ENCODE results near the gene ANKRD44.

ANKRD44 gene

GRCh38 chr2:196957442-196957841 lies 353.1 kb downstream of the ANKRD44 start:
- no peaks in the 10 kb centered on the region for H3K27me3 Mint-ChIP-seq (ENCODE audit: low read depth)
- H3K27ac Mint-ChIP-seq = no peak overlapping the region
- peaks cover 23% of the 10 kb centered on the region for H3K4me1 Mint-ChIP-seq (ENCODE audit: low read depth)
- H3K9me3 Mint-ChIP-seq = peaks cover 12% of the 10 kb centered on the region
- peaks cover 10% of the 10 kb centered on the region for H3K36me3 Mint-ChIP-seq (ENCODE audit: low read depth)
- no peak overlapping the region for H3K4me3 Mint-ChIP-seq

DNA sequence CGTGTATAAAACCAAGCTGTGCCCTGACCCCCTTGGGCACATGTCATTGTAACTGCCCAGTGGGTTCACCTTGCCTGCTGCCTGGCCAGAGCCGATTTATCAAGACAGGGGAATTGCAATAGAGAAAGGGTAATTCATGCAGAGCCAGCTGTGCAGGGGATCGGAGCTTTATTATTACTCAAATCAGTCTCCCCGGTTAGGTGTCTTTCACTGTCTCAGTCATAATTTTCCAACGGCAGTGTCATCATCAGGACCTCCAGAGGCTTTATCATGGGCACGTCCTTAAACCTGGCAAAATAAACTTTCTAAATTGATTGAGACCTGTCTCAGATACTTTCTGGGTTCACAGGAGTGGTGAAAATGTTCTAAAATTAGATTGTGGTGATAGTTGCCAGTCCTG lies 354.5 kb downstream of the ANKRD44 start:
- Mint-ChIP-seq H3K9me3 (peaks cover 12% of the 10 kb centered on the region), H3K36me3 (ENCODE audit: low read depth) (peaks cover 10% of the 10 kb centered on the region), H3K4me1 (ENCODE audit: low read depth) (peaks cover 10% of the 10 kb centered on the region), H3K4me3 (no peak overlapping the region), H3K27ac (no peak overlapping the region), H3K27me3 (ENCODE audit: low read depth) (no peaks in the 10 kb centered on the region)

GRCh38 chr2:196955036-196955435 lies 355.5 kb downstream of the ANKRD44 start:
- H3K4me3 Mint-ChIP-seq = no peak overlapping the region
- no peak overlapping the region for H3K27ac Mint-ChIP-seq
- peaks cover 11% of the 10 kb centered on the region for H3K4me1 Mint-ChIP-seq (ENCODE audit: low read depth)
- H3K36me3 Mint-ChIP-seq (ENCODE audit: low read depth) = peaks cover 10% of the 10 kb centered on the region
- H3K27me3 Mint-ChIP-seq (ENCODE audit: low read depth) = no peaks in the 10 kb centered on the region
- peaks cover 12% of the 10 kb centered on the region for H3K9me3 Mint-ChIP-seq

GRCh38 chr2:196954001-196954400 lies 356.6 kb downstream of the ANKRD44 start:
- Mint-ChIP-seq H3K27ac (no peak overlapping the region), H3K27me3 (ENCODE audit: low read depth) (no peaks in the 10 kb centered on the region), H3K9me3 (peaks cover 5% of the 10 kb centered on the region), H3K4me1 (ENCODE audit: low read depth) (peaks cover 10% of the 10 kb centered on the region), H3K4me3 (no peak overlapping the region), H3K36me3 (ENCODE audit: low read depth) (peaks cover 6% of the 10 kb centered on the region)

DNA sequence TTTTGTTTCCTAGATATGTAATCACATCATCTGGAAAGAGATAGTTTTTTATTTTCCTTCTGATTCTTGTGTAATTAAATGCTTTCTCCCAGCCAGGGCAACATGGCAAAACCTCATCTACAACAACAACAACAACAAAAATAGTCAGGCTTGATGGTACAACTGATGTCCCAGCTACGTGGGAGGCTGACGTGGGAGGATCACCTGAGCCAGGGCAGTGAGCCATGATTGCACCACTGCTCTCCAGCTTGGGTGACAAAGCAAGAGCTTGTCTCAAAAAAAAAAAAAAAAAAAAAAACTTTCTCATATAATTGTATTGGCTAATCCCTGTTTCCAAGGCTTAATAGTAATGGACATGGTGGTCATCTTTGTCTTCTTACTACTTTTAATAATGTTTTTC lies 357.6 kb downstream of the ANKRD44 start:
- H3K9me3 Mint-ChIP-seq = no peaks in the 10 kb centered on the region
- H3K36me3 Mint-ChIP-seq (ENCODE audit: low read depth) = no peaks in the 10 kb centered on the region
- H3K27me3 Mint-ChIP-seq (ENCODE audit: low read depth) = no peaks in the 10 kb centered on the region
- peaks cover 10% of the 10 kb centered on the region for H3K4me1 Mint-ChIP-seq (ENCODE audit: low read depth)
- no peak overlapping the region for H3K27ac Mint-ChIP-seq
- H3K4me3 Mint-ChIP-seq = no peak overlapping the region

GRCh38 chr2:196951973-196952372 lies 358.6 kb downstream of the ANKRD44 start:
- Mint-ChIP-seq H3K4me1 (ENCODE audit: low read depth) (peaks cover 10% of the 10 kb centered on the region), H3K27ac (no peak overlapping the region), H3K27me3 (ENCODE audit: low read depth) (no peaks in the 10 kb centered on the region), H3K9me3 (no peaks in the 10 kb centered on the region), H3K4me3 (no peak overlapping the region), H3K36me3 (ENCODE audit: low read depth) (no peaks in the 10 kb centered on the region)

DNA sequence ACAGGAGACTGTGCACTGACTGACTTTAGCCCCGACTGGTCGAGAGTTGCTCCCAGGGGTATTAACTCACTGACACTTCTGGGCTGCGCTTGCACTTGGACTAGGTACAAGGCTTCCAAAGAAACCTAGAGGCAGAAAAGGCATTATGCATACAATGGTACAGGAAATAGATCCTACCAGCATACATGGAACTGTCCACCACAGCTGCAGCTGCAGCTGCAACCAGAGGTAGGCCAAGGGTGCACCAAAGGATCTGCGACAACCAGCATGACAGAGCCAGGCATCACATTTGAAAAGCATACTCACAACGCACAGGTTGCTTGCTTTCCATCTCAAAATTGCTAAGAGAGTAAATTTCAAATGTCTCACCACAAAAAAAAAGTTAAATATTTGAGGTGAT lies 361.5 kb downstream of the ANKRD44 start:
- Mint-ChIP-seq H3K9me3 (no peaks in the 10 kb centered on the region), H3K4me3 (no peak overlapping the region), H3K4me1 (ENCODE audit: low read depth) (peaks cover 9% of the 10 kb centered on the region), H3K27ac (no peak overlapping the region), H3K27me3 (ENCODE audit: low read depth) (no peaks in the 10 kb centered on the region), H3K36me3 (ENCODE audit: low read depth) (peaks cover 5% of the 10 kb centered on the region)

- Mint-ChIP-seq H3K4me1 (ENCODE audit: low read depth) (peaks cover 11% of the 10 kb centered on the region), H3K27ac (no peak overlapping the region), H3K27me3 (ENCODE audit: low read depth) (no peaks in the 10 kb centered on the region), H3K4me3 (no peak overlapping the region), H3K9me3 (no peaks in the 10 kb centered on the region), H3K36me3 (ENCODE audit: low read depth) (peaks cover 5% of the 10 kb centered on the region)
These were observed 366.0 kb downstream of the ANKRD44 start for GRCh38 chr2:196944570-196944969.

- peak overlapping the region; percentile 5 for H3K27ac Mint-ChIP-seq
- peaks cover 12% of the 10 kb centered on the region for H3K4me1 Mint-ChIP-seq (ENCODE audit: low read depth)
- H3K9me3 Mint-ChIP-seq = no peaks in the 10 kb centered on the region
- peaks cover 5% of the 10 kb centered on the region for H3K36me3 Mint-ChIP-seq (ENCODE audit: low read depth)
- no peaks in the 10 kb centered on the region for H3K27me3 Mint-ChIP-seq (ENCODE audit: low read depth)
- H3K4me3 Mint-ChIP-seq = no peak overlapping the region
These were observed 369.0 kb downstream of the ANKRD44 start for GRCh38 chr2:196941398-196942078.

DNA sequence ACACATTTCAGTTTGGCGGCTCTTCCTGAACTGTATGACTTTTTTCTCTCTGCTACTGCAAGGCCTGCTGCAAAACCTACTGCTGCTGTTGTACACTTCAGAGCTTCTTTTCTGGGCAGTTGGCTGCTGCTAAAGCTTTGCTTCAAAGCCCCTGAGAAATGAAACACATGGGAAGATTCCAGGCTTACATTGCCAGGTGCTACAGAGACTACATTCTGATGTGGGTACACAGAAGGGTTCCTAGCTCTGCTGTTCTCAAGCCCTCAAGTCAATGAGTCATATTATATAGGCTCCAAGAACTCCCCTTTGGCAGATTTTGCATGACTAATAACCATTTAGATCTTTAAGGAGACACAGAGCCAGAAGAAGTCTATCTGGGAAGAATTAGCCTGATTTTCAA lies 371.2 kb downstream of the ANKRD44 start:
- Mint-ChIP-seq H3K27me3 (ENCODE audit: low read depth) (no peaks in the 10 kb centered on the region), H3K36me3 (ENCODE audit: low read depth) (no peaks in the 10 kb centered on the region), H3K9me3 (no peaks in the 10 kb centered on the region), H3K4me1 (ENCODE audit: low read depth) (peaks cover 10% of the 10 kb centered on the region), H3K27ac (no peak overlapping the region), H3K4me3 (no peak overlapping the region)
